Glomerular visceral epithelial cell (primary cell): ENCODE data around the gene CASP8AP2.
A peak's percentile ranks its signal among the peaks of the same experiment; 100 is the strongest.
"Not testable (repeated sequence)": the region's sequence is repeated elsewhere in the genome, so short reads cannot be mapped to it uniquely, and the experiment has no call there.

Source experiments
- DNase-seq: peaks from one replicate; pipeline ENCODE4 v3.0.0-alpha.2; 2016; ENCODE audit errors: extremely low spot score

Gene CASP8AP2

DNA sequence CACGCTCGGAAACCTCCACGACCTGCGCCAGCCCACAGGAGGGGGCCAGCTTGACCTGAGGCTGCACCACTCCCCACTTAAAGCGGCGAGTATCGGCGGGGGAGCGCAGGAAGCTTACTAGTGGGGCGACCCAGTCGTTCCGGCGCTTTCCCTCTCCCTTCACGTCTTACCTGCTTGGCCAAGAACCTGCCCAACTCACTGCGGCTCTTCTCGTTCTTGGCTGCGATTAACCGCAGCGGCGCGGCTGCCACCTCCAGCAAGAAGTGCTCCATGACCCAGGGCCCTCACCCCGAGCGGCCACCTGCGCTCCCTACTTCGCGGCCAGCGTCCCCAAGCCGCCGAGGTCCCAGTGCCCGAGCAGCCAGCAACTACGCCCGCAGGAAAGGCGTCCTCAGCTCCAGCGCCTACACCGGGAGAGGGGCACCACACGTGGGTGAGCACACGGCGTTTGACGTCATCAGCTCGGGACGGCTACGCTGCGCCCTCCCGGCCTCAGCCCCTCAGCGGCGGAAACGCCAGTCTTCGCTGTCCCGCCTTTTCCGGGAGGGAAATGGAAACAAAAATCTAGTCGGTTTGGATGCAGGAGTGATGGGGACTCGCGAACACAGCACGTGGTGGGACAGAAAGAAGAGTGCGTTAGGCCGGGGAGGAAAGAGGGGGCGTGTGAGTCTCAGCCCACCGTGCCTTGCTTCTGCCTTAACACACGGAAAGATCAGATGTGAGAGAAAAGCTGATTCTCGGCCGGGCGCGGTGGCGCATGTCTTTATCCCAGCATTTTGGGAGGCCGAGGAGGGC, 10.1 kb upstream of the CASP8AP2 start, which contains the start of gene MDN1:
Gene MDN1, minus strand, starts transcription at position 459 of the 795 bp plus-strand sequence. Its CDS starts 187 bp downstream, at position 272.
- peak; percentile 93 for DNase-seq

DNA sequence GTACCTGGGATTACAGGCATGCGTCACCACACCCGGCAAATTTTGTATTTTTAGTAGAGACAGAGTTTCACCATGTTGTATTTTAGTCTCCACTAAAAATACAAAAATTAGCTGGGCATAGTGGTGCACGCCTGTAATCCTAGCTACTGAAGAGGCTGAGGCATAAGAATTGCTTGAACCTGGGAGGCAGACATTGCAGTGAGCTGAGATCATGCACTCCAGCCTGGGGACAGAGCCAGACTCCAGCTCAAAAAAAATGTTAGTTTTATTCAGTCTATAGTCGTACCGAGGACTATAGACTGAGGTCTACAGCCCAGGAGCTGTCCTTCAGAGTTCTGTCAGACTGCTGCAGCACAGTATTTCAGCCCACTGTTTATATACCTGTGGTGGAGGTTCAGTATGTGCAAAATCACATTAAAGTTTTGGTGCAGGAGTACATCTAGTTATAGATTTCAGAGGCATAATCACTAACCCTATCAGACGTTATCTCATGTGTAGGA, 3.6 kb upstream of the CASP8AP2 start:
- peak; percentile 48 for DNase-seq

DNA sequence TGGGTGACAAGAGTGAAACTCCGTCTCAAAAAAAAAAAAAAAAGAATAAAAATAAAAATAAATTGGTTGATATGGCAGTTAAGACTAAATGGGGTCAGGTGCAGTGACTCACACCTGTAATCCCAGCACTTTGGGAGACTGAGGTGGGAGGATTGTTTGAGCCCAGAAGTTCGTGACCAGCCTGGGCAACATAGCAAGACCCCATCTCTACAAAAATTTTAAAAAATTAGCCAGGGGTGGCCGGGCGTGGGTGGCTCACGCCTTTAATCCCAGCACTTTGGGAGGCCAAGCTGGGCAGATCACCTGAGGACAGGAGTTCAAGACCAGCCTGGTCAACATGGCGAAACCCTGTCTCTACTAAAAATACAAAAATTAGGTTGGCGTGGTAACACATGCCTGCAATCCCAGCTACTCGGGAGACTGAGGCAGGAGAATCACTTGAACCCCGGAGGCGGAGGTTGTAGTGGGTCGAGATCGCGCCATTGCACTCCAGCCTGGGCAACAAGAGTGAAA, 1.1 kb upstream of the CASP8AP2 start:
- DNase-seq, result not testable (repeated sequence)

DNA sequence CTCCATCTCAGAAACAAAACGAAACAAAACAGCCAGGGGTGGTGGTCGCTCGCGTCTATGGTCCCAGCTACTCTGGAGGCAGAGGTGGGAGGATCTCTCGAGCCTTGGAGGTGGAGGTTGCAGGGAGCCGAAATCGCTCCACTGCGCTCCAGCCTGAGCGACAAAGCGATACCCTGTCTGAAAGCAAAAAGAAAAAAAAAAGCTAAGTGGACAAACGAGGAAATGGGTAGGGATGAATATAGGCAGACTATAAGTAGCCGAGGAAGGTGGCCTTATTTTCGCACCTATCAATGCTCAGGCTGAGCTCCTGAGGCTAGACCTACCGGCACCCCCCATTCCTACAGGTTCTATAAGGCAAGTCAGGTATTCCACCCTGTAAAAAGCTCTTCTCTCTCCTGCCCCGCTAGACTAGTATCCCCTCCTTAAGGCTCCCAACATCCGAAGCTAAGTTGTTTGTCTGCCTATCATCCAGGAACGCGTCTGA, 650 bp upstream of the CASP8AP2 start:
- DNase-seq, result no peak

DNA sequence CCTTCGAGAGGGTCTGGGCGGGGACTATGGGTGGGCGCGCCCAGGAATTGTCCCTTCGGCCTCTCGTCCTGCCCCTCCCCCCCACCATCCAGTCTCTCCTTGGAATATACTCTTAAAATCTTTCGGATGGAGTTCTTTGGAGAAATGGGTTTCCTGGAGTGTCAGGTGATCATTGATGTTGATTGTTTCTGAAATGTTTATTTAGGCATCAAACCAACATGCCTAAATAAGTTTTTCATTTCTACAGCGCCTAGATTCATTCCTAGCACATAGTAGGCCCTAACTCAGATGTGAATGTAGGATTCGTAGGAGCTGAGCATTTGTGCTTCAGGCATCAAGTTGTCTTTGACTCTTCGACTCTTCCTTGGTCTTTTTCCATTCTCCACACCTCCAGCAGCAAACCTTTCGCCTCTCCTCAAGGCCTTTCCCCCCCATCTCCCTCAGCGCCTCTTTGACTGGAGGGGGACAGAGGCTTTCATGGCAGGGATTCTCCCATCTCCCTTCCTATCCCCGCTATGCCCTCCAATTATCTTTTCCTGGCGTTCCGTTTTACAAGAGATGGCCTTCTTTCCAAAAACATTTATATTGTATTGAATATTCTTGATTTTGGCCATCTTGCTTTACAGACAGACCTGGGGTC, 610 bp downstream of the CASP8AP2 start:
- DNase-seq, result no peak

DNA sequence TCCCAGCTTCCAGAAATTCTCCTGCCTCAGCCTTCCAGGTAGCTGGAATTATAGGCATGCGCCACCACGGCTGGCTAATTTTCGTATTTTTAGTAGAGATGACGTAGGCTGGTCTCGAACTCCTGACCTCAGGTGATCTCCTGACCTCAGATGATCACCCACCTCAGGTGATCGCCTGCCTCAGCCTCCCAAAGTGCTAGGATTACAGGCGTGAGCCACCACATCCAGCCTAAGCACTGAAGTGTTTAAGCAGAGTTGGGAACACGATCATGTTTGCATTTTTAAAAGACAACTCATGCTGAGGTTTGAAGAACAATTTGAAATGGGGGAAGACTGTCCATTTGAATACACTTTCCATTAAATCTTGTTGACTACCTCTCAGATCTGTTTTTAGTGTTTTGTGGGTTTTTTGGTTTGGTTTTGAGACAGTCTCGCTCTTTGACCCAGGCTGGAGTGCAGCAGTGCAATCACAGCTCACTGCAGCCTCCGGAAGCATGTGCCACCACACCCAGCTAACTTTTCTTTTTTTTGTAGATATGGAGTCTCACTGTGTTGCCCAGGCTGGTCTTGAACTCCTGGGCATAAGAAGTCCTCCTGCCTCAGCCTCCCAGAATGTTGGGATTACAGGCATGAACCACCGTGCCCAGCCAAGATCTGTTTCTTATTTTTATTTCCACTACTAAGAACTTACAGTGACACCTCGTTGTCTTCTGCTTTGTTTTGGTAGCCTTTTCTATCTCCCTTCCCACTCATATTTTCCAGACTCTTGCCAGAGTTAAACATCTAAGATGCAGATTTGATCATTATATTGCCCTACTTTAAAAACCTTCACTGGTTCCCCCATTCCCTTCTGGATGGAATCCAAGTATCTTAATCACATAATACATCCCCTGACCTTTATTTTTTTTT, 5.5 kb downstream of the CASP8AP2 start:
- no peak for DNase-seq

DNA sequence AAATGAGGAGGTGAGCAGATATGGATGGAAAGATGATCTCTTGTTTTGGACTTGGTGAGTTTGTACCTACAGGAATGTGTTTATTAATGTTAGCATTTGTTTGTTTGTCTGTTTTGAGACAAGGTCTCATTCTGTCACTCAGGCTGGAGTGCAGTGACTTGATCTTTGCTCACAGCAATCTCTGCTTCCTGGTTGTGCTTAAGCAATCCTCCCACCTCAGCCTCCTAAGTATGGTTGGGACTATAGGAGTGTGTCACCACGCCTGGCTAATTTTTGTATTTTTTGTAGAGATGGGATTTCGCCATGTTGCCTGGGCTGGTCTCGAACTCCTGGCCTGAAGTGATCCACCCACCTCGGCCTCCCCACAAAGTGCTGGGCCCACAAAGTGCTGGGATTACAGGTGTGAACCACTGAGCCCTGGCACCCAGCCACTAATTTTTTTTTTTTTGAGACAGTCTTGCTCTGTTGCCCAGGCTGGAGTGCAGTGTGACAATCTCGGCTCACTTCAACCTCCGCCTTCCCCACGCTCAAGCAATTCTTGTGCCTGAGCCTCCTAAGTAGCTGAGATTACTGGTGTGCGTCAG, 7.1 kb downstream of the CASP8AP2 start:
- no peak for DNase-seq

DNA sequence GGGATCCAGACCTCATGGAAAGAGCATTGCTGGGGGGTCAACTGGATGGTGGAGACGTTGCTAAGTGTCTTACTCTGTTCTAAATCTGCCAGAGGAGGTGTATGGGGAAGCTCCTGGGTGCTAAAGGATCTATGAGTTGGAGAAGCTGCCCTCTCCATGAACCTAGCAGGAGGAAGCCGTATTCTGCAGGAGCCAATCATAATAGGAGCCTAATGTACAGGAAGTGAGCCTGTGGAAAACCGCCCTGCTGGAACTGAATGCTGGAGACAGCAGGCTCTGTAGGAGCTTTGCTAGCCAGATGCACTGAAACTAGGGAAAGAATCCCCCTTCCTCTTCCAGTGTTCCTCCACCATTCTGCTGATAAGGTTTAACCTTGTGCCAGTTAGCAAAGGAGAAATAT, 10.9 kb downstream of the CASP8AP2 start:
- DNase-seq, result peak; percentile 48

DNA sequence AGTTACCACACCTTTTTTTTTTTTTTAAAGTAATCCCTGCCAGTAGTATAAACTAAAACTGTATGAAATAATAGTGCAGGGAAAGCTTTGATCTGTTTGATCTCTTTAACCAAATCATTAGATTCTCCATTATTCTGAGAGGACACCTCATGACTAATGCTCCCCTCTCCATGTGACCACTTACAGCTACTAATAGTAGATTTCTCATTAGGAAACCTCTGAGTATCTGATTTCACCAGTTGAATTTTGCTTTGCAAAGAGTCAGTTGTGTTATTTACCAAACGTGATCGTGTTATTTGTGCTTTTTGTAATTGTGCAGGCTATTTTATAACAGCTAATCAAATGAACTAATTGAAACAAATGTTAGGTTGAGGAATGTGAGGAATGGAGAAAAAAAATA, 12.5 kb downstream of the CASP8AP2 start:
- DNase-seq, result no peak

DNA sequence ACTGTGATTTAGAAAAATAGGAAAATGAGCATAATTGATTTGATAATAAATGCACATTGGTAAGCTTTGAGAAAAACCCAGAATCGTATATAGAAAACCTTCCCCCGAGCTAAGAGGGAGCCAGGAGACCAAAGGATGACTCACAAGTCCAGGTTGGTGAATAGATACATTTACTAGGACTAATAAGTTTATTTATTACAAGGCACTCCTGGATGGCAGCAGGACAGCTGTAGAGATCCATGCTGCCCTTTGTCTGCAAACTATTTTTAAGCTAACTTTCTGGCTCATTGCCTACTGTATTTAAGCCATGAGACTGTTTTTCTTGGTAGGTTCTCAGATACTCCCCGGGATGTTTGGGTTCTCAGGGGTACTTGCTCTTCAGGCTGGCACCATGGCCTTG, 13.4 kb downstream of the CASP8AP2 start:
- peak; percentile 37 for DNase-seq

DNA sequence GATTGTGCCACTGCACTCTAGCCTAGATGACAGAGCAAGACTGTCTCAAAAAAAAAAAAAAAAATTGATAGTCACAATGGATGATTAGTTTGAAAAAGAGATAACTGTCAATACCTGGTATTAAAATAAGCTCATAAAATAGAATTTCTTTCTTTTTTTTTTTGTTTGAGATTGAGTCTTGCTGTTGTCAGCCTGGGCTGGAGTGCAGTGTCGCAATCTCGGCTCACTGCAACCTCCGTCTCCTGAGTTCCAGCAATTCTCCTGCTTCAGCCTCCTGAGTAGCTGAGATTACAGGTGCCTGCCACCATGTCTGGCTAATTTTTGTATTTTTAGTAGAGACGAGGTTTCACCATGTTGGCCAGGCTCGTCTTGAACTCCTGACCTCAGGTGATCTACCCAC, 17.8 kb downstream of the CASP8AP2 start:
- DNase-seq, result not testable (repeated sequence)

DNA sequence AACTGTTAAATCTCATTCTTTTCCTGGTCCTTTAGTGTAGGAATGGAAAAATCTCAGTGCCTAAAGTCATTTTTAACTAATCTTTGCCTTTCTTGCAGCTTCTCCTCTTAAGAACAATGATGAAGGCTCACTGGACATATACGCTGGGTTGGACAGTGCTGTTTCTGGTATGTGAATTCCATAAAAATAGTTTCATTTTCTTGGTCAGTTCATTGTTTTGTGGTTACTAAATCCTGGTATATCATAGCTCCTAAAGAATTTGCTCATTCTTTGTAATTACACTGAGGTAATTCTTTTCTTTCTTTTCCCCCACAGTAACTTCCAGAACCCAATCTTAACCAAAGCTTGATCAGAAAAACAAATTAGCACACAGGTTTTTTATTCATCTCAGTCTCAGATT, 23.4 kb downstream of the CASP8AP2 start:
- peak; percentile 59 for DNase-seq

DNA sequence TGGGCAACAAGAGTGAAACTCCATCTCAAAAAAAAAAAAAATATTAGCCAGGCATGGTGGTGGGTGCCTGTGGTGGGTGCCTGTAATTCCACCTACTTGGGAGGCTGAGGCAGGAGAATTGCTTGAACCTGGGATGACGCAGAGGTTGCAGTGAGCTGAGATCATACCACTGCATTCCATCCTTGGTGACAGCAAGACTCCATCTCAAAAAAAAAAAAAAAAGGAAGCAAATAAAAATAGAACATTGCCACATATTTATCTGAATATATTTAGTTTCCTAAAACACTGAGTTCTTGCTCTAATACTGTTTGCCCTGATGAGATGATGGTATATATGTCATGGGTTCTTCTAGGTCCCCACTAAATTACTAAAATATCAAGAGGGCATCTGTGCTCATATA, 28.4 kb downstream of the CASP8AP2 start:
- no peak for DNase-seq

DNA sequence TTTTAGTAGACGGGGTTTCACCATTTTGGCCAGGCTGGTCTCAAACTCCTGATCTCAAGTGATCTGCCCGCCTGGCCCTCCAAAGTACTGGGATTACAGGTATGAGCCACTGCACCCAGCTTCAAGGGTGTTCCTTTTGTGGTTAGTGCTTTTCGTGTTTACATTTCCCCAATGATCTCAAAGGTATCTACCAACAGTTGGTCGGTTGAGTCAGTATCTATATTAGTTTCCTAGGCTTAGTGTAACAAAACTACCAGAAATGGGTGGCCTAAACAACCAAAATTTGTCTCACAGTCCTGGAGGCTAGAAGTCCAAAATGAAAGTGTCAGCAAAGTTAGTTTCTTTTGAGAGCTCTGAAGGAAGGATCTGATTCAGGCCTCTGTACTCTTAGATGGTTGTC, 30.1 kb downstream of the CASP8AP2 start:
- no peak for DNase-seq

DNA sequence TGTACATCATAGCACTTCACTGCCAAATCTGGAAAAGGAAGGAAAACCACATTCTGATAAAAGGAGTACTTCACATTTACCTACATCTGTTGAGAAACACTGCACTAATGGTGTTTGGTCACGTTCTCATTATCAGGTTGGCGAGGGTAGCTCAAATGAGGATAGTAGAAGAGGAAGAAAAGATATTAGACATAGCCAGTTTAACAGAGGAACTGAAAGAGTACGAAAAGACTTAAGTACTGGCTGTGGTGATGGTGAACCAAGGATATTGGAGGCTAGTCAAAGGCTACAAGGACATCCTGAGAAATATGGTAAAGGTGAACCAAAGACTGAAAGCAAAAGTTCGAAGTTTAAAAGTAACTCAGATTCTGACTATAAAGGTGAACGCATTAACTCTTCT, 32.6 kb downstream of the CASP8AP2 start:
- no peak for DNase-seq

DNA sequence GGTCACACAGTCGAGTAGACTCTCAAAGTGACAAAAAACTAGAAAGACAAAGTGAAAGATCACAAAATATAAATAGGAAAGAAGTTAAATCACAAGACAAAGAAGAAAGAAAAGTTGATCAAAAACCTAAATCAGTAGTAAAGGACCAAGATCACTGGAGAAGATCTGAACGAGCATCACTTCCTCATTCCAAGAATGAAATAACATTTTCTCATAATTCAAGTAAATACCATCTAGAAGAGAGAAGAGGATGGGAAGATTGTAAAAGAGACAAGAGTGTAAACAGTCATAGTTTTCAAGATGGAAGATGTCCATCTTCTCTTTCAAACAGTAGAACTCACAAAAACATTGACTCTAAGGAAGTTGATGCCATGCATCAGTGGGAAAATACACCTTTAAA, 33.0 kb downstream of the CASP8AP2 start:
- DNase-seq, result no peak

DNA sequence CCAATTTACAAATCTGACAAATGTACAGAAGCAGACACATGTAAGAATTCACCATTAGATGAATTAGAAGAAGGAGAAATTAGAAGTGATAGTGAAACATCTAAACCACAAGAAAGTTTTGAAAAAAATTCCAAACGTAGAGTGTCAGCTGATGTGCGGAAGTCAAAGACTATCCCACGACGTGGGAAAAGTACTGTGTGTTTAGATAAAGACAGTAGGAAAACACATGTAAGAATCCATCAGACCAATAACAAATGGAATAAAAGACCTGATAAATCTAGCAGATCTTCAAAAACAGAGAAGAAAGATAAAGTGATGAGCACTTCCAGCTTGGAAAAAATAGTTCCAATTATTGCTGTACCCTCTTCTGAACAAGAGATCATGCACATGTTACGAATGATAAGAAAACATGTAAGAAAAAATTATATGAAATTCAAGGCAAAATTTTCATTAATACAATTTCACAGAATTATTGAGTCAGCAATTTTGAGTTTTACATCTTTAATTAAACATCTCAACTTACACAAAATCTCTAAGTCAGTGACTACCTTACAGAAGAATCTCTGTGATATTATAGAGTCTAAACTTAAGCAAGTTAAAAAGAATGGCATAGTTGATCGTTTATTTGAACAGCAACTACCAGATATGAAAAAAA, 36.5 kb downstream of the CASP8AP2 start:
- no peak for DNase-seq

DNA sequence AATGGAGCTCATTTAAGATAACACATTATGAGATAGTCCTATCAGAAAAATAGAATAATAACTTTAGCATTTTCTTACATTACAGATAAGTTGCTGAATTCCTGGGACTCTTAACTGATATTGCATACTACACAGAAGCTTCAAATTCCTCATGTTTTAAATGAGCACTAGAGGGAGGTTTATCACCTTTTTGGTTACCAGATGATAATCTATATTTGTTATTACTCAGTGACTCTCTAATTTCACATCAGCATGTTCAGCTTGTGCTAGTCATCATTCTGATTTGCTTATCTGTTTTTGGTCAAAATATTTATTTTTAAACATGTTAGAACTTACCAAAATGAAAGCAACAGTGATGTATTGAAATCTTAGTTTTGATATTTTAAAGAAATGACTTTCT, 44.0 kb downstream of the CASP8AP2 start:
- DNase-seq, result no peak

DNA sequence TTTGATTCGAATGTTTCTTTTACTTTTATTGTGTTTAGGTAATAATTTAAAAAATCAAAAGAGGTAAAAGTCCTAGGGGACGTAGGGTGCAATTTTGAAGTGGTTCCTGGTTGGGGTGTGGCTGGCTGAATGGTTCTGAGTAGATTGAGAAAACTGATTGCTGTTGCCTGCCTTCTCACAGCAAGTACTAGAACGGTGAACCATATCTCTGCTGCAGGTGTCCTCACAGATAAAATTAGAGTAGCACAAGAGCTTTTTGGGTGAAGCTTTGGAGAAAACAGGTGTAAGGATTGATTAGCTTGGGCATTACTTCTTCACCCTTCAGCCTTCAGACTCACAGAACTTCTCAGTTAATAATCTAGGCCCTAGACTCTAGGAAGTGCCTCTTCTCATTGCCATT, 44.8 kb downstream of the CASP8AP2 start:
- DNase-seq, result no peak

DNA sequence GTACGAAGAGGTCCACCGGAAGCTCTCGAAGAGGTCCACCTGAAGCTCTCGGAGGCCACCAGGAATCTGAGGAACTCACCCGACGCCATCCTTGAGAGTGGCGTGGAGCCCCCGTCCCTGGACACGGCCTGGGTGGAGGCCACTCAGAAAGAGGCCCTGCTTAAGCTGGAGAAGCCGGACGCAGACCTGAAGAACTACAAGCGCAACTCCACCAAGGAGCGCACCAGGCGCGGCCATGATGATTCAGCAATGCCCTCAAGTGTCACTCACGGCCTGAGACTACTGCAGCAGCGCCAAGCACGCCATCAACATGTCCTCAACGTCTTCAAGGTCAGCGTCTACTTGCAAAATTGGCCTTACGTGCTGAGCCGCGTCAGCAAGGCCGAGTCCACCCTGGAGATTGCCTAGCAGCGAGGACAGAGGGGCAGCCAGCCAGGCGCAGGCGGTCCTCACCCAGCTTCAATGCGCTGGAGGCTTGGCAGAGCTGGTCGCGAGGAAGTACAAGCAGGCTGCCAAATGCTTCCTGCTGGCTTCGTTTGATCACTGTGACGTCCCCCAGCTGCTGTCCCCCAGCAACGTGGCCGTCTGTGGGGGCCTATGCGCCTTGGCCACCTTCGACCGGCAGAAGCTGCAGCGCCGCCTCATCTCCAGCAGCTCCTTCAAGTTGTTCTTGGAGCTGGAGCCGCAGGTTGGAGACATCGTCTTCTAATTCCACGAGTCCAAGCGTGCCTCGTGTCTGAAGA, 56.9 kb downstream of the CASP8AP2 start:
- no peak for DNase-seq
